Glutamatergic neuron (in vitro differentiated cells): Measurements from ENCODE around the gene GLIPR2. TPM values are rescaled to one million over a fixed set of nuclear protein-coding genes. Genes with fewer than 3 reads are reported as not detected.

ENCODE experiments used
- DNase-seq: peaks from one replicate; pipeline ENCODE4 v3.0.0; 2022
- H3K27ac Mint-ChIP-seq: one replicate; pipeline ENCODE4 v1.8.0; 2020; ENCODE audit warnings: mild to moderate bottlenecking, mixed read lengths, inconsistent platforms; ENCODE audit not compliant: unreplicated experiment
- H3K27me3 Mint-ChIP-seq: one replicate; pipeline ENCODE4 v1.8.0; 2020; ENCODE audit warnings: mild to moderate bottlenecking, moderate library complexity, mixed read lengths, inconsistent platforms; ENCODE audit not compliant: unreplicated experiment
- H3K36me3 Mint-ChIP-seq: one replicate; pipeline ENCODE4 v1.8.0; 2020; ENCODE audit warnings: mild to moderate bottlenecking, mixed read lengths, inconsistent platforms; ENCODE audit not compliant: unreplicated experiment
- H3K4me1 Mint-ChIP-seq: one replicate; pipeline ENCODE4 v1.8.0; 2020; ENCODE audit warnings: mild to moderate bottlenecking, low read depth, mixed read lengths, inconsistent platforms; ENCODE audit not compliant: unreplicated experiment
- H3K4me3 Mint-ChIP-seq: one replicate; pipeline ENCODE4 v1.8.0; 2020; ENCODE audit warnings: mild to moderate bottlenecking, mixed read lengths, inconsistent platforms; ENCODE audit not compliant: unreplicated experiment
- H3K9me3 Mint-ChIP-seq: one replicate; pipeline ENCODE4 v1.8.0; 2020; ENCODE audit warnings: mild to moderate bottlenecking, moderate library complexity, mixed read lengths, inconsistent platforms; ENCODE audit not compliant: unreplicated experiment
- total RNA-seq: library from RNA; stranded (reverse); fragmentation: NEBNext Ultra II Directional; extraction: Animal tissue kit (Norgen Biotek cat#: 25700); gene quantifications from one replicate; pipeline ENCODE4 v1.2.1, GENCODE V29; 2021; ENCODE audit not compliant: unreplicated experiment
- TF ChIP-seq, protein P1 (sequence below): fragments of 200-600 bp; sonication (generic); IDR thresholded peaks from one replicate; pipeline ENCODE4 v1.5.0; 2021; ENCODE audit not compliant: partially characterized antibody, unreplicated experiment

GLIPR2 gene
- total RNA-seq, 1 donor from 2014 or later = 84.4 TPM

DNA sequence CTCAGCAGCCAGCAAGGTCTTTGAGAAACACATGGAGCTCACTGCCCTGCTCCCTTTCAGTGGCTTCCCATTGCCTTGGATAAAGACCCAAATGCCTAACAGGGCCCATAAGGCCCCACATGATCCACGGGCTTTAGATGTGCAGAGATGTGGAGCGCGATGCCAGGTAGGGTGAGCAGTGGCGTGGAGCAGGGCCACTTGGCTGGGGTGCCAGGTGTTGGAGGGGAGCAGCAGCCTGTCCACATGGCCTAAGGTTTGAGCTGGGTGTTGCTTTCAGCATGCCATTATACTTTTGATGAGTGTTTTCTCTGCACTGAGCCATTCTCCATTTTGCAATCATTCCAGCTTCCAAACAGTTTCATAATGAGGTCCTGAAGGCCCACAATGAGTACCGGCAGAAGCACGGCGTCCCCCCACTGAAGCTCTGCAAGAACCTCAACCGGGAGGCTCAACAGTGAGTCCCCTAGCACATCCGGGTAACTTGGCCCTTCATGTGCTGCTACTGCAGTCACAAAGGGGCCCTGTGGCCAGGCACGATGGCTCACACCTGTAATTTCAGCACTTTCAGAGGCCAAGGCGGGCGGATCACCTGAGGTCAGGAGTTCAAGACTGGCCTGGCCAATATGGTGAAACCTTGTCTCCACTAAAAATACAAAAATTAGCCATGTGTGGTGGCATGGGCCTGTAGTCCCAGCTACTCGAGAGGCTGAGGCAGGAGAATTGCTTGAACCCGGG lies 11.1 kb downstream of the GLIPR2 start:
- no peak overlapping the region for H3K27ac Mint-ChIP-seq
- DNase-seq = no peak
- peaks cover 3% of the 10 kb centered on the region for H3K9me3 Mint-ChIP-seq
- H3K4me1 Mint-ChIP-seq = peaks cover 3% of the 10 kb centered on the region
- H3K27me3 Mint-ChIP-seq = no peaks in the 10 kb centered on the region
- H3K4me3 Mint-ChIP-seq = no peak overlapping the region
- TF ChIP-seq, protein P1, sequence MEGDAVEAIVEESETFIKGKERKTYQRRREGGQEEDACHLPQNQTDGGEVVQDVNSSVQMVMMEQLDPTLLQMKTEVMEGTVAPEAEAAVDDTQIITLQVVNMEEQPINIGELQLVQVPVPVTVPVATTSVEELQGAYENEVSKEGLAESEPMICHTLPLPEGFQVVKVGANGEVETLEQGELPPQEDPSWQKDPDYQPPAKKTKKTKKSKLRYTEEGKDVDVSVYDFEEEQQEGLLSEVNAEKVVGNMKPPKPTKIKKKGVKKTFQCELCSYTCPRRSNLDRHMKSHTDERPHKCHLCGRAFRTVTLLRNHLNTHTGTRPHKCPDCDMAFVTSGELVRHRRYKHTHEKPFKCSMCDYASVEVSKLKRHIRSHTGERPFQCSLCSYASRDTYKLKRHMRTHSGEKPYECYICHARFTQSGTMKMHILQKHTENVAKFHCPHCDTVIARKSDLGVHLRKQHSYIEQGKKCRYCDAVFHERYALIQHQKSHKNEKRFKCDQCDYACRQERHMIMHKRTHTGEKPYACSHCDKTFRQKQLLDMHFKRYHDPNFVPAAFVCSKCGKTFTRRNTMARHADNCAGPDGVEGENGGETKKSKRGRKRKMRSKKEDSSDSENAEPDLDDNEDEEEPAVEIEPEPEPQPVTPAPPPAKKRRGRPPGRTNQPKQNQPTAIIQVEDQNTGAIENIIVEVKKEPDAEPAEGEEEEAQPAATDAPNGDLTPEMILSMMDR = no peak
- peaks cover 21% of the 10 kb centered on the region for H3K36me3 Mint-ChIP-seq

DNA sequence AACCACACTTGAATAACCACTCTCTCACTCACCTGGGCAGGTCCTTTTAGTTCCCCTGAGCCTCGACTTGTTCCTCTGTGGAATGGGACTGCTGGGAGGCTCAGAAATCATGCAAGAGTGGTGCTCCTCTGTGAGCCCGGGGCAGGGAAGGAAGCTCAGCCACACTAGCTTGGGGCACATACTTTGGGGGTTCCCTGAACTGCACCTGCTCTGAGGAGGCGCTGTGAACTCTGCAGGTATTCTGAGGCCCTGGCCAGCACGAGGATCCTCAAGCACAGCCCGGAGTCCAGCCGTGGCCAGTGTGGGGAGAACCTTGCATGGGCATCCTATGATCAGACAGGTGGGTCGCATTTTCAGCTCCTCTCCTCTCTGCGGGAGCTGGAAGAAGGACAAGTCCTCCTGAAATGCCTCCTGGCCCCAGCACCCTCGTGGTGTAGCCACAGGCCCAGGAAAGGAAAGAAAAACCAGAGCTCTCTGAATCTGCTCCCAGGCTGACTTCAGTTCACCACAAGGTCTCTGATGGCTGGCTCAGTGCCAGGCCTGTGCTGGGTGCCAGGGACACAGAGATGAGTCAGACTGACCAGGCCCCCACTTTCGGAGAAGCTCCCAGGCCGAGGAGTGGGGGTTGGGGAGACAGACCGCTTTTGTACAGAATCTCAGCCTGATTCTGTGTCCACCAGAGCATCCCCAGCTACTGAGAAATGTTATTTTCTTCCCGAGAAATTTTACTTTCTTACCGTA lies 11.9 kb downstream of the GLIPR2 start:
- peaks cover 21% of the 10 kb centered on the region for H3K36me3 Mint-ChIP-seq
- no peak overlapping the region for H3K4me3 Mint-ChIP-seq
- no peaks in the 10 kb centered on the region for H3K27me3 Mint-ChIP-seq
- DNase-seq = no peak
- TF ChIP-seq, protein P1 = no peak
- H3K27ac Mint-ChIP-seq = no peak overlapping the region
- H3K4me1 Mint-ChIP-seq = peaks cover 3% of the 10 kb centered on the region
- peaks cover 3% of the 10 kb centered on the region for H3K9me3 Mint-ChIP-seq

DNA sequence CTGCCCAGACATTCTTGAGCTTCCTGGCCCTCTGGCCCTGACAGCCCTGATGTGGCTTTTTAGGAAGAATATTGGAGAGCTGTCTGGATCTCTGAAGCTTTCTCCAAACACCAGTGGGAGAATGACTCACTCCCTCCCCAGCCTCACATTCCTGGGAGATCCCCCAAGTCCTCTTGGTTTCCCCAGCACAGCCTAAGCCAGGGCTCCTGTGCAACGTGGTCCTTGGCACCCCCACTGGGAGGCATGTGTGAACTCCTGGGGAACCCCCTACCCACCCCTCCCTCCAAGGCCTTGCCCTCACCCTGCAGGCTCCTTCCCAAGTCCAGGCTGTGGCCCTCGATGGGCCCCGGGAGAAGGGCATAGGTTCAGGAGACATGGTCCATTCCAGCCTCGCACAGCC lies 12.7 kb downstream of the GLIPR2 start:
- Mint-ChIP-seq H3K4me3 (no peak overlapping the region), H3K27me3 (no peaks in the 10 kb centered on the region), H3K27ac (no peak overlapping the region), H3K4me1 (peaks cover 3% of the 10 kb centered on the region), H3K36me3 (peaks cover 21% of the 10 kb centered on the region), H3K9me3 (peaks cover 3% of the 10 kb centered on the region)
- no peak for DNase-seq
- TF ChIP-seq, protein P1 = no peak

DNA sequence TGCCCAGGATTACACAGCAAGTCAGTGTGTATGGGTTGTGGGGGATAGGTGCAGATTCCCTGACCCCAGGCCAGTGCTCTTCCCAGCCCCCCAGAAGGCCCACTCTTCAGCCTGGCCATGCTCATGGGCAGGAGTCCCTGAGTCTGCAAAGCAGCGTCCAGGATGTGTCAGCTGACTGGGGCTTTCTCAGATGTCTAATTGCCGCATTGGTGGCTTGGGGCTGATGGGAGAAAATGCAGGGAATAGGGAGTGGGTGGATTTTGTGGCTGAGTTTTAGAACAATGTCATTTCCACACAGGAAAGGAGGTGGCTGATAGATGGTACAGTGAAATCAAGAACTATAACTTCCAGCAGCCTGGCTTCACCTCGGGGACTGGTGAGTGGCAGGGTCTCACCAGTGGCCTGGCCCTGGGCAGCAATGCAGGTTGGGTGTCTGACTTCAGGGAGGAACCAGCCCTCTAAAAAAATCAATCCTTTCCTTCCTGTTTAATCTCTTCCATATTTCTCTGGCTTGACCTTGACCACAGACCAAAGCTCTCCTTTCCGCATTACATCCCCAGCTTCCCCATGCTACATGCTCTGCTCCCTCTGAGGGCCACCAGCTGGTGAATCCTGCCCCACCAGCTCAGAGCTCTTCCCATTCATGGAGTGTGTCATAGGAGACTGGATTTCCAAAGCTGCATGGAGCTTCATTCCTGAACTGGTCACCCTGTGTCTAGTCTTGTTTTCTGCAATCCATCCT lies 14.2 kb downstream of the GLIPR2 start:
- Mint-ChIP-seq H3K4me3 (no peak overlapping the region), H3K9me3 (peaks cover 2% of the 10 kb centered on the region), H3K36me3 (peaks cover 8% of the 10 kb centered on the region)

More for the DNA sequence above, 14.2 kb downstream of the GLIPR2 start:
- Mint-ChIP-seq H3K27me3 (no peaks in the 10 kb centered on the region), H3K27ac (no peak overlapping the region), H3K4me1 (peaks cover 3% of the 10 kb centered on the region)
- TF ChIP-seq, protein P1 = no peak
- no peak for DNase-seq
